ENCODE results near the gene ATP11C.
"Not testable (repeated sequence)": the region's sequence is repeated elsewhere in the genome, so short reads cannot be mapped to it uniquely, and the experiment has no call there.

The ATP11C gene

GRCh38 chrX:139851730-139852129 is 81.1 kb downstream of the ATP11C start:
- no peak for DNase-seq

GRCh38 chrX:139850968-139851367 is 81.9 kb downstream of the ATP11C start:
- DNase-seq, result no peak

- no peak for DNase-seq
These were observed 88.0 kb downstream of the ATP11C start for GRCh38 chrX:139844884-139845283.

GRCh38 chrX:139844163-139844562 is 88.7 kb downstream of the ATP11C start:
- DNase-seq, result no peak

GRCh38 chrX:139842326-139843185 is 90.3 kb downstream of the ATP11C start:
- DNase-seq, result no peak

- DNase-seq, result not testable (repeated sequence)
These were observed 96.5 kb downstream of the ATP11C start for GRCh38 chrX:139836335-139836734.

GRCh38 chrX:139834879-139835278 is 98.0 kb downstream of the ATP11C start:
- DNase-seq, result no peak

GRCh38 chrX:139832718-139833309 is 100.0 kb downstream of the ATP11C start:
- no peak for DNase-seq

GRCh38 chrX:139831675-139832456 is 101.0 kb downstream of the ATP11C start:
- peak; percentile 25 for DNase-seq

GRCh38 chrX:139831017-139831416 is 101.8 kb downstream of the ATP11C start:
- no peak for DNase-seq

- no peak for DNase-seq
These were observed 104.0 kb downstream of the ATP11C start for GRCh38 chrX:139828830-139829229.

- no peak for DNase-seq
These were observed 104.8 kb downstream of the ATP11C start for GRCh38 chrX:139828033-139828432.

GRCh38 chrX:139826065-139827044 is 106.5 kb downstream of the ATP11C start:
- DNase-seq, result no peak

- peak; percentile 45 for DNase-seq
These were observed 107.2 kb downstream of the ATP11C start for GRCh38 chrX:139825618-139826017.

GRCh38 chrX:139823806-139824205 is 109.0 kb downstream of the ATP11C start:
- peak; percentile 27 for DNase-seq

- no peak for DNase-seq
These were observed 112.4 kb downstream of the ATP11C start for GRCh38 chrX:139820358-139820984.

GRCh38 chrX:139816204-139816603 is 116.6 kb downstream of the ATP11C start:
- DNase-seq, result no peak

GRCh38 chrX:139815771-139816170 is 117.1 kb downstream of the ATP11C start:
- no peak for DNase-seq

GRCh38 chrX:139811942-139812629 is 120.8 kb downstream of the ATP11C start:
- DNase-seq, result no peak

- DNase-seq, result no peak
These were observed 128.4 kb downstream of the ATP11C start for GRCh38 chrX:139804482-139804881.

GRCh38 chrX:139803224-139803623 is 129.6 kb downstream of the ATP11C start:
- DNase-seq, result no peak
